ENCODE measurements around the gene ANGPTL8. TPM values are rescaled to one million over a fixed set of nuclear protein-coding genes. Genes with fewer than 3 reads are reported as not detected.

The ANGPTL8 gene
- total and polyA plus RNA-seq, 10 of the 15 experiments (the other 5 are each of a cell fraction or from before 2014, with no cell fraction given), result not detected

- TF ChIP-seq CEBPZ (IDR thresholded peaks at IDR 0.05; ENCODE audit: low read depth, low read length), result no peak
- TF ChIP-seq BMI1 (IDR thresholded peaks at IDR 0.05; ENCODE audit: borderline replicate concordance), result no peak
- TF ChIP-seq RCOR1 (conservative IDR thresholded peaks at IDR 0.05; ENCODE audit: low read depth, low read length), result no peak
- TF ChIP-seq CBX3 (IDR thresholded peaks at IDR 0.05; ENCODE audit: borderline replicate concordance, low read depth), result no peak
- TF ChIP-seq RB1 (IDR thresholded peaks at IDR 0.05; ENCODE audit: borderline replicate concordance), result no peak
- no peak for TF ChIP-seq BACH1 (IDR thresholded peaks at IDR 0.05; ENCODE audit: borderline replicate concordance)
- TF ChIP-seq POU2F2 (IDR thresholded peaks at IDR 0.05; ENCODE audit: borderline replicate concordance, low read depth, low read length), result no peak
- TF ChIP-seq ASH2L (IDR thresholded peaks at IDR 0.05; ENCODE audit: borderline replicate concordance, low read depth), result no peak
- no peak for TF ChIP-seq PML (IDR thresholded peaks at IDR 0.05; ENCODE audit: low read length)
Measured at GRCh38 chr19:11236324-11237301, 2.8 kb upstream of the ANGPTL8 start (continued).

GRCh38 chr19:11237321-11237720, 2.1 kb upstream of the ANGPTL8 start:
- no peaks in the 10 kb centered on the region; the same call in 1 of the 2 replicates for H4K20me1 ChIP-seq (ENCODE audit: control insufficient read depth, insufficient read depth)
- no peak overlapping the region for H2AFZ ChIP-seq (ENCODE audit: control insufficient read depth, low read depth, low read length)
- in situ Hi-C loops (cut with MboI) (no loop called here), intact Hi-C loops (cut with micrococcal nuclease; ENCODE audit: unreplicated experiment) (no loop called here)
- DNase-seq (ENCODE audit: low read depth, low spot score) (no peak), FAIRE-seq (no peak), ATAC-seq (no peak)
- H3K27ac ChIP-seq (ENCODE audit: control insufficient read depth, insufficient read depth), result no peak overlapping the region
- TF ChIP-seq ZNF274 (IDR thresholded peaks at IDR 0.05; ENCODE audit: insufficient read depth, insufficient read length) (no peak), POLR2AphosphoS2 (IDR thresholded peaks at IDR 0.05; ENCODE audit: low read depth, low read length) (no peak)
- no peaks in the 10 kb centered on the region for H3K4me1 ChIP-seq (ENCODE audit: control insufficient read depth, insufficient read depth, low read length)
- no TSS peak for BruUV-seq (replicated peaks)
- H3K27me3 ChIP-seq (replicated peaks in 1 of 2; ENCODE audit: control insufficient read depth in 2 of 2, insufficient read depth in 2 of 2, low read length in 1 of 2), result no peaks in the 10 kb centered on the region
- SMC1A ChIA-PET (ENCODE audit: uncharacterized antibody, unreplicated experiment), result no interaction called here
- WGBS (ENCODE audit: insufficient coverage, insufficient replicate concordance, low lambda C conversion rate, missing lambda C conversion rate), result 96% methylated on average over 9 of the region's 15 CpGs
- H3K9me3 ChIP-seq (replicated peaks; ENCODE audit: control insufficient read depth, insufficient read depth, low read length), result no peaks in the 10 kb centered on the region
- no peaks in the 10 kb centered on the region for H3K79me2 ChIP-seq (ENCODE audit: control insufficient read depth, insufficient read depth, low read length)
- POLR2A ChIA-PET, result no interaction called here
- no peak overlapping the region for H3K4me2 ChIP-seq (ENCODE audit: control insufficient read depth, insufficient read depth)
- RAD21 ChIA-PET (ENCODE audit: unreplicated experiment), result no interaction called here
- no peak overlapping the region for H3K9ac ChIP-seq (ENCODE audit: control insufficient read depth, insufficient read depth, low read length)
- CTCF ChIA-PET, result no interaction called here
- H3K36me3 ChIP-seq (ENCODE audit: control insufficient read depth in 2 of 2, insufficient read depth in 2 of 2, low read length in 1 of 2), result no peaks in the 10 kb centered on the region; a peak in 1 of 4 replicates
- H3K4me3 ChIP-seq, result no peak overlapping the region

All from GM12878 (cell line).